ENCODE results near the gene OXA1L. TPM values are rescaled to one million over a fixed set of nuclear protein-coding genes. Genes with fewer than 3 reads are reported as not detected.

OXA1L gene
- total and polyA plus RNA-seq, 2 of the 13 experiments (the other 11 are each of a cell fraction or from before 2014, with no cell fraction given) = 230 to 589 TPM

DNA sequence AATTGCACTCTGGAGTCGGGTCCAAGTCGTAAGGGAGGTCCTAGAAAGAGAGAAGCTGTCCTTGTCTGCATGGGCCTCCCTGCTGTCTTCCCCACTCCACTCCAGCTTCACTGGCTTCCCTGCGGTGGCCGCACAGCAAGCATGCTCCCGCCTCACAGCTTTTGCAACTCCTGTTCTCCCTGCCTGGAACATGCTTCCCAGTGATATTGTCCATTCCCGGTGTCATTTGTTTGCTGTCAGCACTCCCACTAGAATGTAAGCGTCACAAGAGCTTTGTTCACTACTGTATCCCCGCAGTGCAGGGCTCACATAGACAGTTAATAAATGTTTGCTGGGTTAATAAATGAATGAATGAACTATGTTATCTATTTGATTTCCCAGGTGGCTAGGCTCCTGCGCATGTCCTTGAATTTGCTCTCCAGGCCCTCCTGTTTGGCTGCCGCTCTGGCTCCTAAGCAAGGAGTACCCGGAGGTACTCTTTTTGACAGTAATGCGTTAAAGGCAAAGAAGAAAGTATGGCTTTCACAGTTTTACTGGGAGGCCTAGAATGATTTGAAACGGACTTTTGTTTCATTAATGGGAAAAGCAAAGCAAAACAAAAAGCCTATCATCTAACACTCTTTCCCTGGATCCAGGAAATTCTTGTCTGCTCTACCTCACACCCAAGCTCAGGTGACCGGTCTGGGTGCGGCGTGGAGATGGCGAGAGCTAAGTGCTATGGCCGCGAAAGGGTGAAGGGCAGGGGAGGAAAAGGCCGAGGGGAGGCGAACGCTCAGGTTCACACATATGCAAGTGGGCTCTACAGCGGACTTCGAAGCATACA is 54.9 kb downstream of the OXA1L start (continued):
- TF ChIP-seq, protein P1, sequence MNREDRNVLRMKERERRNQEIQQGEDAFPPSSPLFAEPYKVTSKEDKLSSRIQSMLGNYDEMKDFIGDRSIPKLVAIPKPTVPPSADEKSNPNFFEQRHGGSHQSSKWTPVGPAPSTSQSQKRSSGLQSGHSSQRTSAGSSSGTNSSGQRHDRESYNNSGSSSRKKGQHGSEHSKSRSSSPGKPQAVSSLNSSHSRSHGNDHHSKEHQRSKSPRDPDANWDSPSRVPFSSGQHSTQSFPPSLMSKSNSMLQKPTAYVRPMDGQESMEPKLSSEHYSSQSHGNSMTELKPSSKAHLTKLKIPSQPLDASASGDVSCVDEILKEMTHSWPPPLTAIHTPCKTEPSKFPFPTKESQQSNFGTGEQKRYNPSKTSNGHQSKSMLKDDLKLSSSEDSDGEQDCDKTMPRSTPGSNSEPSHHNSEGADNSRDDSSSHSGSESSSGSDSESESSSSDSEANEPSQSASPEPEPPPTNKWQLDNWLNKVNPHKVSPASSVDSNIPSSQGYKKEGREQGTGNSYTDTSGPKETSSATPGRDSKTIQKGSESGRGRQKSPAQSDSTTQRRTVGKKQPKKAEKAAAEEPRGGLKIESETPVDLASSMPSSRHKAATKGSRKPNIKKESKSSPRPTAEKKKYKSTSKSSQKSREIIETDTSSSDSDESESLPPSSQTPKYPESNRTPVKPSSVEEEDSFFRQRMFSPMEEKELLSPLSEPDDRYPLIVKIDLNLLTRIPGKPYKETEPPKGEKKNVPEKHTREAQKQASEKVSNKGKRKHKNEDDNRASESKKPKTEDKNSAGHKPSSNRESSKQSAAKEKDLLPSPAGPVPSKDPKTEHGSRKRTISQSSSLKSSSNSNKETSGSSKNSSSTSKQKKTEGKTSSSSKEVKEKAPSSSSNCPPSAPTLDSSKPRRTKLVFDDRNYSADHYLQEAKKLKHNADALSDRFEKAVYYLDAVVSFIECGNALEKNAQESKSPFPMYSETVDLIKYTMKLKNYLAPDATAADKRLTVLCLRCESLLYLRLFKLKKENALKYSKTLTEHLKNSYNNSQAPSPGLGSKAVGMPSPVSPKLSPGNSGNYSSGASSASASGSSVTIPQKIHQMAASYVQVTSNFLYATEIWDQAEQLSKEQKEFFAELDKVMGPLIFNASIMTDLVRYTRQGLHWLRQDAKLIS (CRISPR knock-in tag; IDR thresholded peaks at IDR 0.05) = 0 out of 2 replicates have a peak, but pooled peaks have one; percentile 68
- TF ChIP-seq RAD21 (CRISPR knock-in tag; IDR thresholded peaks at IDR 0.05) = no peak
- TF ChIP-seq HNRNPLL (IDR thresholded peaks at IDR 0.05; ENCODE audit: low read depth, low read length, poor library complexity, severe bottlenecking) = no peak
- TF ChIP-seq, protein P2, sequence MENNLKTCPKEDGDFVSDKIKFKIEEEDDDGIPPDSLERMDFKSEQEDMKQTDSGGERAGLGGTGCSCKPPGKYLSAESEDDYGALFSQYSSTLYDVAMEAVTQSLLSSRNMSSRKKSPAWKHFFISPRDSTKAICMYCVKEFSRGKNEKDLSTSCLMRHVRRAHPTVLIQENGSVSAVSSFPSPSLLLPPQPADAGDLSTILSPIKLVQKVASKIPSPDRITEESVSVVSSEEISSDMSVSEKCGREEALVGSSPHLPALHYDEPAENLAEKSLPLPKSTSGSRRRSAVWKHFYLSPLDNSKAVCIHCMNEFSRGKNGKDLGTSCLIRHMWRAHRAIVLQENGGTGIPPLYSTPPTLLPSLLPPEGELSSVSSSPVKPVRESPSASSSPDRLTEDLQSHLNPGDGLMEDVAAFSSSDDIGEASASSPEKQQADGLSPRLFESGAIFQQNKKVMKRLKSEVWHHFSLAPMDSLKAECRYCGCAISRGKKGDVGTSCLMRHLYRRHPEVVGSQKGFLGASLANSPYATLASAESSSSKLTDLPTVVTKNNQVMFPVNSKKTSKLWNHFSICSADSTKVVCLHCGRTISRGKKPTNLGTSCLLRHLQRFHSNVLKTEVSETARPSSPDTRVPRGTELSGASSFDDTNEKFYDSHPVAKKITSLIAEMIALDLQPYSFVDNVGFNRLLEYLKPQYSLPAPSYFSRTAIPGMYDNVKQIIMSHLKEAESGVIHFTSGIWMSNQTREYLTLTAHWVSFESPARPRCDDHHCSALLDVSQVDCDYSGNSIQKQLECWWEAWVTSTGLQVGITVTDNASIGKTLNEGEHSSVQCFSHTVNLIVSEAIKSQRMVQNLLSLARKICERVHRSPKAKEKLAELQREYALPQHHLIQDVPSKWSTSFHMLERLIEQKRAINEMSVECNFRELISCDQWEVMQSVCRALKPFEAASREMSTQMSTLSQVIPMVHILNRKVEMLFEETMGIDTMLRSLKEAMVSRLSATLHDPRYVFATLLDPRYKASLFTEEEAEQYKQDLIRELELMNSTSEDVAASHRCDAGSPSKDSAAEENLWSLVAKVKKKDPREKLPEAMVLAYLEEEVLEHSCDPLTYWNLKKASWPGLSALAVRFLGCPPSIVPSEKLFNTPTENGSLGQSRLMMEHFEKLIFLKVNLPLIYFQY (CRISPR knock-in tag; IDR thresholded peaks at IDR 0.05; ENCODE audit: borderline replicate concordance) = peak; percentile 76; the same call in 1 of the 2 replicates
- TF ChIP-seq, protein P3, sequence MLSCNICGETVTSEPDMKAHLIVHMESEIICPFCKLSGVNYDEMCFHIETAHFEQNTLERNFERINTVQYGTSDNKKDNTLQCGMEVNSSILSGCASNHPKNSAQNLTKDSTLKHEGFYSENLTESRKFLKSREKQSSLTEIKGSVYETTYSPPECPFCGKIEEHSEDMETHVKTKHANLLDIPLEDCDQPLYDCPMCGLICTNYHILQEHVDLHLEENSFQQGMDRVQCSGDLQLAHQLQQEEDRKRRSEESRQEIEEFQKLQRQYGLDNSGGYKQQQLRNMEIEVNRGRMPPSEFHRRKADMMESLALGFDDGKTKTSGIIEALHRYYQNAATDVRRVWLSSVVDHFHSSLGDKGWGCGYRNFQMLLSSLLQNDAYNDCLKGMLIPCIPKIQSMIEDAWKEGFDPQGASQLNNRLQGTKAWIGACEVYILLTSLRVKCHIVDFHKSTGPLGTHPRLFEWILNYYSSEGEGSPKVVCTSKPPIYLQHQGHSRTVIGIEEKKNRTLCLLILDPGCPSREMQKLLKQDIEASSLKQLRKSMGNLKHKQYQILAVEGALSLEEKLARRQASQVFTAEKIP (CRISPR knock-in tag; IDR thresholded peaks at IDR 0.05; ENCODE audit: borderline replicate concordance) = no peak; the same call in 1 of the 2 replicates
- peak; percentile 73; the same call in 1 of the 2 replicates for TF ChIP-seq ATF7-NPFF (CRISPR knock-in tag; IDR thresholded peaks at IDR 0.05; ENCODE audit: low read depth)
- TF ChIP-seq, protein P4, sequence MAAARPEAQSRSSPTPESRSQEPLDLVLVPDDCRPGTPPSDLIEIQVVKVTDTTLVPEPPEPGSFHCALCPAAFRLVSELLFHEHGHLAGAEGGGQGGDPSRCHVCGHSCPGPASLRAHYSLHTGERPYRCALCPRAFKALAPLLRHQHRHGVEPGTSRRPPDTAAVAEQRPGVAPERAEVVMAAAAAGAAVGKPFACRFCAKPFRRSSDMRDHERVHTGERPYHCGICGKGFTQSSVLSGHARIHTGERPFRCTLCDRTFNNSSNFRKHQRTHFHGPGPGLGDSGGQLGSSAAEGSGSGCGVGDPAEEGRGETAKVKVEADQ (CRISPR knock-in tag; IDR thresholded peaks at IDR 0.05; ENCODE audit: borderline replicate concordance) = no peak; the same call in 1 of the 2 replicates
- no peak; the same call in 1 of the 2 replicates for TF ChIP-seq KLF15 (CRISPR knock-in tag; IDR thresholded peaks at IDR 0.05; ENCODE audit: borderline replicate concordance)
- peak; percentile 84 for TF ChIP-seq ZNF335 (CRISPR knock-in tag; IDR thresholded peaks at IDR 0.05)
- TF ChIP-seq ARHGAP35 (CRISPR knock-in tag; IDR thresholded peaks at IDR 0.05; ENCODE audit: borderline replicate concordance) = peak; percentile 58; the same call in 1 of the 2 replicates
- no peak for TF ChIP-seq SRSF9 (IDR thresholded peaks at IDR 0.05; ENCODE audit: borderline replicate concordance, insufficient read depth, low read depth, low read length, poor library complexity, severe bottlenecking)
- TF ChIP-seq, protein P5, sequence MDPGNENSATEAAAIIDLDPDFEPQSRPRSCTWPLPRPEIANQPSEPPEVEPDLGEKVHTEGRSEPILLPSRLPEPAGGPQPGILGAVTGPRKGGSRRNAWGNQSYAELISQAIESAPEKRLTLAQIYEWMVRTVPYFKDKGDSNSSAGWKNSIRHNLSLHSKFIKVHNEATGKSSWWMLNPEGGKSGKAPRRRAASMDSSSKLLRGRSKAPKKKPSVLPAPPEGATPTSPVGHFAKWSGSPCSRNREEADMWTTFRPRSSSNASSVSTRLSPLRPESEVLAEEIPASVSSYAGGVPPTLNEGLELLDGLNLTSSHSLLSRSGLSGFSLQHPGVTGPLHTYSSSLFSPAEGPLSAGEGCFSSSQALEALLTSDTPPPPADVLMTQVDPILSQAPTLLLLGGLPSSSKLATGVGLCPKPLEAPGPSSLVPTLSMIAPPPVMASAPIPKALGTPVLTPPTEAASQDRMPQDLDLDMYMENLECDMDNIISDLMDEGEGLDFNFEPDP (CRISPR knock-in tag; conservative IDR thresholded peaks at IDR 0.05) = no peak
- TF ChIP-seq PPARG (CRISPR knock-in tag; conservative IDR thresholded peaks at IDR 0.05) = no peak

Measured in HepG2 (cell line).